Endothelial cell of umbilical vein (primary cell): ENCODE measurements around the gene SYNE3.

Source experiments
- JUN ChIP-seq: IDR thresholded peaks from 2 replicates; pipeline ENCODE4 v1.6.1; 2011; ENCODE audit warnings: borderline replicate concordance, low read depth; ENCODE audit not compliant: insufficient read length, insufficient read depth
- TF ChIP-seq, protein P1 (sequence below), 2 donors: IDR thresholded peaks; 1 replicate in 1 of 2; 2 replicates in 1 of 2; pipeline ENCODE4 v1.5.1; 2011; ENCODE audit warnings: low read length in 2 of 2, mild to moderate bottlenecking in 2 of 2, moderate library complexity in 2 of 2, control low read depth in 1 of 2, inconsistent platforms in 1 of 2, low read depth in 1 of 2; ENCODE audit not compliant: insufficient read depth in 1 of 2; ENCODE audit errors: extremely low read depth in 1 of 2

DNA sequence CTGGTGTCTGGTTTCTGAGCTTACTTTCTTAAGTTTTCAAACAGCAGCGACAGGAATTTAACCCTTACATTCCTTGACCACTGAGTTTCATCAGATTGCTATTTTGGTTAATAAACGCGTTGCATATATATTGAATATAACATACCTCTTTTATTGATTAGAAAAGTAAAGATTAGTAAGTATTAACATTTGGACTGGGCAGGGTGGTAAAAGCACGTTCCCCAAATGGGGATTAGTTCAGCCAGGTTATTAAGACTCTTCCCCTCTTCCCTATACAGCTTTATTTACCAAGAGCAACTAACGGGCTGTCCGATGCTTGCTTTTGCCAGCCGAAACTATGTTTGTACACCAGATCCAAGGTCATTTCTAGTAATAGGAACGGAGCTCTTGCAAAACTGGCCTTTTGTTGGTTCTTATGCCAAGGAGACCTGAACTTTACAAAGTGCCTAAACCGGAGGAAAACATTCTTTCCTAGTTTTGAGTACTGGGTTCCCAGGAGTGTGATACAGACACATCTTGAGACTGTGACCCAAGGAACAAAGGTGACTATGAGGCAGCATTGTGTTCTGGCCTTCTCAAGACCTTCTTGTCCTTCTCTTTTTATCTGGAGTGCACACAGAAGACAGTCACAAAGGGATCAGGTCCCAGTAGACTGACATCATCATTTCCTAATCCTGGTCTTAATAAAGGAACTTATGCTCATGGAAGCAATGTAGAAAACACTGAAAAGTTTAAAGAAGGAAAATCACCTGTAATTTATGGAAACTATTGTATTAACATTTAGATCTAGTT, 21.0 kb upstream of the SYNE3 start:
- TF ChIP-seq, protein P1, sequence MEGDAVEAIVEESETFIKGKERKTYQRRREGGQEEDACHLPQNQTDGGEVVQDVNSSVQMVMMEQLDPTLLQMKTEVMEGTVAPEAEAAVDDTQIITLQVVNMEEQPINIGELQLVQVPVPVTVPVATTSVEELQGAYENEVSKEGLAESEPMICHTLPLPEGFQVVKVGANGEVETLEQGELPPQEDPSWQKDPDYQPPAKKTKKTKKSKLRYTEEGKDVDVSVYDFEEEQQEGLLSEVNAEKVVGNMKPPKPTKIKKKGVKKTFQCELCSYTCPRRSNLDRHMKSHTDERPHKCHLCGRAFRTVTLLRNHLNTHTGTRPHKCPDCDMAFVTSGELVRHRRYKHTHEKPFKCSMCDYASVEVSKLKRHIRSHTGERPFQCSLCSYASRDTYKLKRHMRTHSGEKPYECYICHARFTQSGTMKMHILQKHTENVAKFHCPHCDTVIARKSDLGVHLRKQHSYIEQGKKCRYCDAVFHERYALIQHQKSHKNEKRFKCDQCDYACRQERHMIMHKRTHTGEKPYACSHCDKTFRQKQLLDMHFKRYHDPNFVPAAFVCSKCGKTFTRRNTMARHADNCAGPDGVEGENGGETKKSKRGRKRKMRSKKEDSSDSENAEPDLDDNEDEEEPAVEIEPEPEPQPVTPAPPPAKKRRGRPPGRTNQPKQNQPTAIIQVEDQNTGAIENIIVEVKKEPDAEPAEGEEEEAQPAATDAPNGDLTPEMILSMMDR (IDR thresholded peaks at IDR 0.05; ENCODE audit: extremely low read depth in 1 of 2, insufficient read depth in 1 of 2, low read depth in 1 of 2, low read length in 2 of 2) = no peak
- no peak for TF ChIP-seq JUN
